ENCODE data around the gene TEX101.

The TEX101 gene

DNA sequence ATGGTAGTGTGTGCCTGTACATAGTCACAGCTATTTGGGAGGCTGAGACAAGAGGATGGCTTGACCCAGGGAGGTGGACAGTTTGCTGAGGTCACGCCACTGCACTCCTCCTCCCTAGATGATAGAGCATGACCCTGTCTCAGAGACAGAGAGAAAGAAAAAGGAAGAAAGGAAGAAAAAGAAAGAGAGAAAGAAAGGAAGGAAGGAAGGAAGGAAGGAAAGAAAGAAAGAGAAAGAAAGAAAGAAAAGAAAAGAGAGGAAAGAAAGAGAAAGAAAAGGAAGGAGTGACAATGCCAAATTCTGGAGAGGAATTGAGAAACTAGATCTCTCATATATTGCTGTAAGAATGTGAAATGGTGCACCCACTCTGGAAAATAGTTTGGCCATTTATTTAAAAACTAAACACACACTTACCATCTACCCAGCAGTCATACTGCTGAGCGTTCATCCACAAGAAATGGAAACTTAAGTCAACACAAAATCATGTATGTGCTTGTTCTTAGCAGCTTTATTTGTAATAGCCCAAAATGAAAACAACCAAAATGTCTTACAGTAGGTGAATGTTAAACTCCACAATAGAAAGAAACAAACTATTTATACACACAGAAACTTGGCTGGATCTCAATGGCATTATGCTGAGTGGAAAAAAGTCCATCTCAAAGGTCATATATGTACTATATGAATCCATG, 7.5 kb downstream of the TEX101 start:
- TF ChIP-seq, protein P1, sequence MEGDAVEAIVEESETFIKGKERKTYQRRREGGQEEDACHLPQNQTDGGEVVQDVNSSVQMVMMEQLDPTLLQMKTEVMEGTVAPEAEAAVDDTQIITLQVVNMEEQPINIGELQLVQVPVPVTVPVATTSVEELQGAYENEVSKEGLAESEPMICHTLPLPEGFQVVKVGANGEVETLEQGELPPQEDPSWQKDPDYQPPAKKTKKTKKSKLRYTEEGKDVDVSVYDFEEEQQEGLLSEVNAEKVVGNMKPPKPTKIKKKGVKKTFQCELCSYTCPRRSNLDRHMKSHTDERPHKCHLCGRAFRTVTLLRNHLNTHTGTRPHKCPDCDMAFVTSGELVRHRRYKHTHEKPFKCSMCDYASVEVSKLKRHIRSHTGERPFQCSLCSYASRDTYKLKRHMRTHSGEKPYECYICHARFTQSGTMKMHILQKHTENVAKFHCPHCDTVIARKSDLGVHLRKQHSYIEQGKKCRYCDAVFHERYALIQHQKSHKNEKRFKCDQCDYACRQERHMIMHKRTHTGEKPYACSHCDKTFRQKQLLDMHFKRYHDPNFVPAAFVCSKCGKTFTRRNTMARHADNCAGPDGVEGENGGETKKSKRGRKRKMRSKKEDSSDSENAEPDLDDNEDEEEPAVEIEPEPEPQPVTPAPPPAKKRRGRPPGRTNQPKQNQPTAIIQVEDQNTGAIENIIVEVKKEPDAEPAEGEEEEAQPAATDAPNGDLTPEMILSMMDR (IDR thresholded peaks at IDR 0.05; ENCODE audit: insufficient read depth, low read length, missing control alignments): no peak
- CTCF ChIA-PET: interaction anchor here (1.0 to 2.5 kb wide), 2 partner anchors 10 to 25 kb away, joined by 3 to 16 read pairs; no protein-coding TSS in a partner anchor

DNA sequence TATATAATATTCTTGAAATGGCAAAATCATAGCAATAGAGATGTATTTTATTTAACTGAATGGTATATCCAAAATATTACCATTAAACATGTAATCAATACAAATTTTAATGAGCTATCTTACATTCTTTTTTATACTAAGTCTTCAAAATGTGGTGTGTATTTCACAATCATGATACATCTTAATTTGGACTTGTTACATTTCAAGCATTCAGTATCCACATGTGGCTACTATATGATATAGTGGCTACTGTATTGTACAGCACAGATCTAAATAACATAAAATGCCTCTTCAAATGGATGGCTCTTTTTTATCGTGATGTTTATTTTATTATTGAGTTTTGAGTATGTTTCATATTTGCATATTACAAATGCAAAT, 8.0 kb downstream of the TEX101 start:
- no peak for DNase-seq (ENCODE audit: low read depth, low spot score)
- TF ChIP-seq, protein P1 (IDR thresholded peaks at IDR 0.05; ENCODE audit: insufficient read depth, low read length, missing control alignments): no peak
- no peak overlapping the region for H3K4me3 ChIP-seq (ENCODE audit: low read depth, low read length)
- ChIA-PET CTCF (interaction anchor here (1.0 to 2.5 kb wide), 4 partner anchors 9 to 318 kb away, joined by 3 to 16 read pairs (median 6); no protein-coding TSS in a partner anchor), POLR2A (no interaction called here)

More for the DNA sequence above, 7.5 kb downstream of the TEX101 start:
- POLR2A ChIA-PET: no interaction called here
- H3K4me3 ChIP-seq (ENCODE audit: low read depth, low read length): no peak overlapping the region
- DNase-seq (ENCODE audit: low read depth, low spot score): no peak

DNA sequence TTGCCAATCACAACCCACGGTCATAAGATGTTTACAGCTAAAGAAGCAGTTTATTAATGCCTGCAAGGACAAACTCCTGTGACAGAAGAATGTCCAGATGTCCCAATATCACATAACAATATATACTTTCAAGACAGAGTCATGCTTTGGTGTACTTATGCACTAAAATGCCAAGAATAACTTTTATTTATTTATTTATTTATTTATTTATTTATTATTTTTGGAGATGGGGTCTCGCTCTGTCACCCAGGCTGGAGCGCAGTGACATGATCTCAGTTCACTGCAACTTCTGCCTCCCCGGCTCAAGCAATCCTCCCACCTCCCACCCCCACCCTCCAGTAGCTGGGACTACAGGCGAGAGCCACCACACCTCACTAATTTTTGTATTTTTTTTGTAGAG, 9.1 kb downstream of the TEX101 start:
- H3K4me3 ChIP-seq (ENCODE audit: low read depth, low read length): no peak overlapping the region
- ChIA-PET POLR2A (no interaction called here), CTCF (interaction anchor here (1.1 to 1.6 kb wide), 3 partner anchors 9 to 320 kb away, joined by 3 to 7 read pairs (median 4); no protein-coding TSS in a partner anchor)
- TF ChIP-seq, protein P1 (IDR thresholded peaks at IDR 0.05; ENCODE audit: insufficient read depth, low read length, missing control alignments): no peak
- no peak for DNase-seq (ENCODE audit: low read depth, low spot score)

DNA sequence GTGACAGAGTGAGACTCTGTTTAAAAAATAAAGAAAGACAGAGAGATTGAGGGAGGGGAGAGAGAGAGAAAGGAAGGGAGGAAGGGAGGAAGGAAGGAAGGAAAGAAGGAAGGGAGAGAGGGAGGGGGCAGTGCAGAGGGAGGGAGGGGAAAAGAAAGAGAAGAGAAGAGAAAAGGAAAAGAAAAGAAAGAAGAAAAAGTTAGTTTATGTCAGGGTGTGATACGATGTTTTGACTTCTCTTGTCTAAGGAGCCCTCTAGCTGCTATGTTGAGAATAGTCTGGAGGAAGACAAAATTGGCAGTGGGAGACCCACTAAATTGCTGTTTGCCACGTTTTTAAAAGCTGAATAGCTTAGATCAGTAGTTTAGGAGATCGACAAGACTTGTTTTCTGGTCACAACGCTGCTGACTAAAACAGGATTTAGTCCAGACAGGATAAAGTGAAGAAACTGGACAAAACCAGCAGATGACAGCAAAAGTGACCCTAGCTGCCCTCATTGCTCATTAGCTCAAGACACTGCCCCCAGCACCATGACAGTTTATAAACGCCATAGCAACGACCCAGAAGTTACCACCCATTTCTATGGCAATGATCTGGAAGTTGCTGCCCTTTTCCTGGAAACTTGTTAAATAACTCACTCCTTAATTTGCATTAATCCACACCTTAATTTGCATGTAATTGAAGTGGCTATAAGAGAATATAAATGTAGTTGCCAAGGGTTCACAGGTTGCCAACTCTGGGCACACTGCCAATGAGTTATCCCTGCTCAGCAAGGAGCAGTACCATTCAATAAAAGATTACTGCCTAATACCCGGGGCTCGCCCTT, 11.1 kb downstream of the TEX101 start:
- DNase-seq (ENCODE audit: low read depth, low spot score): no peak
- ChIA-PET POLR2A (no interaction called here), CTCF (interaction anchor here (1.1 to 2.7 kb wide), 15 partner anchors 9 to 324 kb away, joined by 3 to 21 read pairs (median 5); no protein-coding TSS in a partner anchor)
- H3K4me3 ChIP-seq (ENCODE audit: low read depth, low read length): no peak overlapping the region
- TF ChIP-seq, protein P1 (IDR thresholded peaks at IDR 0.05; ENCODE audit: insufficient read depth, low read length, missing control alignments): peak; percentile 54

DNA sequence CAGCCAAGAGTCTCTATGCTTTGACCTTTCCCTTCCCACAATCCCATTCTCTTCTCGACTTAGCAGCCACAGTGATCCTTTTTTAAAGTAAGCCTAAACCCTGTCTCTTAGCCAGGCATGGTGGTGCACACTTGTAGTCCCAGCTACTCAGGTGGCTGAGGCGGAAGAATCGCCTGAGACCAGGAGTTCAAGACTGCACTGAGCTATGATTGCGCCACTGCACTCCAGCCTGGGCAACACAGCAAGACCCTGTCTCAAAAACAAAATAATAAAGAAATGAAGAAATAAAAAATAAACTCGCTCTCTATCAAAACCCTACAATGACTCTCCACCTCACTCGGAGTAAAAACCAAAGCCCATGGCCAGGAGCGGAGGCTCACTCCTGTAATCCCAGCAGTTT, 14.7 kb downstream of the TEX101 start:
- POLR2A ChIA-PET: no interaction called here
- TF ChIP-seq, protein P1 (IDR thresholded peaks at IDR 0.05; ENCODE audit: insufficient read depth, low read length, missing control alignments): no peak

More for the DNA sequence above, 14.7 kb downstream of the TEX101 start:
- H3K4me3 ChIP-seq (ENCODE audit: low read depth, low read length): no peak overlapping the region
- no peak for DNase-seq (ENCODE audit: low read depth, low spot score)
- CTCF ChIA-PET: interaction anchor here (0.5 to 1.6 kb wide), 4 partner anchors 9 to 124 kb away, joined by 3 to 4 read pairs (median 4); no protein-coding TSS in a partner anchor
